ENCODE data around the gene KCNF1.
"Not testable (repeated sequence)": the region's sequence is repeated elsewhere in the genome, so short reads cannot be mapped to it uniquely, and the experiment has no call there.

Gene KCNF1

GRCh38 chr2:10947446-10948187 lies 35.9 kb downstream of the KCNF1 start:
- DNase-seq: no peak

- no peak for DNase-seq
Observed at GRCh38 chr2:10948188-10948564, 36.4 kb downstream of the KCNF1 start.

- no peak for DNase-seq
Observed at GRCh38 chr2:10948606-10949230, 37.0 kb downstream of the KCNF1 start.

GRCh38 chr2:10949835-10950234 lies 38.1 kb downstream of the KCNF1 start:
- no peak for DNase-seq

- no peak for DNase-seq
Observed at GRCh38 chr2:10951558-10952414, 40.1 kb downstream of the KCNF1 start.

- no peak for DNase-seq
Observed at GRCh38 chr2:10954416-10954815, 42.7 kb downstream of the KCNF1 start.

- DNase-seq: peak; percentile 22
Observed at GRCh38 chr2:10954856-10955818, 43.4 kb downstream of the KCNF1 start.

GRCh38 chr2:10956006-10956790 lies 44.5 kb downstream of the KCNF1 start:
- no peak for DNase-seq

- peak; percentile 31 for DNase-seq
Observed at GRCh38 chr2:10957391-10957790, 45.7 kb downstream of the KCNF1 start.

- not testable (repeated sequence) for DNase-seq
Observed at GRCh38 chr2:10958452-10958851, 46.7 kb downstream of the KCNF1 start.

GRCh38 chr2:10960606-10961489 lies 49.1 kb downstream of the KCNF1 start:
- no peak for DNase-seq

GRCh38 chr2:10961490-10961875 lies 49.7 kb downstream of the KCNF1 start:
- no peak for DNase-seq

GRCh38 chr2:10962004-10962403 lies 50.3 kb downstream of the KCNF1 start:
- no peak for DNase-seq

- DNase-seq: peak; percentile 59
Observed at GRCh38 chr2:10963155-10963554, 51.4 kb downstream of the KCNF1 start.
